ENCODE results near the gene OR56B1.

DNA sequence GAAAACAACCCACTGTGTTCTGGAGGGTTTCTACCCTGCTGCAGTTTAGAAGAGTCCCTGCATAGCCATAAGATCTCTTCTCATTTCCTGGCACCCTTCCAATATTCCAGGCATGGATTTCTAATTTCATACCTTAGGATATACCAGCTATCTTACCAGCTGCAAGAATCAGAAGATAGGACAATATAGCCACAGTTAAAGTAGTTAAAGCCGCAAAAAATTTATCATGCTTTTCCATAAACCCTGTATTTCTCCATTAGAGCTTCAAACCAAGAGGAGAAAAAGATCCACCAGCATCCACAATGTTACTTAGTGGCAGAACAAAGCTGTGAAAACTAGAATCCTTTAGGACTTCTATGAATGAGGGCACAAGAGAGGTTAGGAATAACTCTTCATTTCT lies 8.6 kb upstream of the OR56B1 start:
- no peak for TF ChIP-seq POLR2A (IDR thresholded peaks at IDR 0.05; ENCODE audit: low read depth)
- TF ChIP-seq, protein P1, sequence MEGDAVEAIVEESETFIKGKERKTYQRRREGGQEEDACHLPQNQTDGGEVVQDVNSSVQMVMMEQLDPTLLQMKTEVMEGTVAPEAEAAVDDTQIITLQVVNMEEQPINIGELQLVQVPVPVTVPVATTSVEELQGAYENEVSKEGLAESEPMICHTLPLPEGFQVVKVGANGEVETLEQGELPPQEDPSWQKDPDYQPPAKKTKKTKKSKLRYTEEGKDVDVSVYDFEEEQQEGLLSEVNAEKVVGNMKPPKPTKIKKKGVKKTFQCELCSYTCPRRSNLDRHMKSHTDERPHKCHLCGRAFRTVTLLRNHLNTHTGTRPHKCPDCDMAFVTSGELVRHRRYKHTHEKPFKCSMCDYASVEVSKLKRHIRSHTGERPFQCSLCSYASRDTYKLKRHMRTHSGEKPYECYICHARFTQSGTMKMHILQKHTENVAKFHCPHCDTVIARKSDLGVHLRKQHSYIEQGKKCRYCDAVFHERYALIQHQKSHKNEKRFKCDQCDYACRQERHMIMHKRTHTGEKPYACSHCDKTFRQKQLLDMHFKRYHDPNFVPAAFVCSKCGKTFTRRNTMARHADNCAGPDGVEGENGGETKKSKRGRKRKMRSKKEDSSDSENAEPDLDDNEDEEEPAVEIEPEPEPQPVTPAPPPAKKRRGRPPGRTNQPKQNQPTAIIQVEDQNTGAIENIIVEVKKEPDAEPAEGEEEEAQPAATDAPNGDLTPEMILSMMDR (IDR thresholded peaks at IDR 0.05) = no peak
- TF ChIP-seq EP300 (IDR thresholded peaks at IDR 0.05) = no peak
